AG04449 (cell line): Measurements from ENCODE around the gene GLTP.
"Not testable (repeated sequence)": the region's sequence is repeated elsewhere in the genome, so short reads cannot be mapped to it uniquely, and the experiment has no call there.

Experiments used
- CTCF ChIA-PET: fragments of 350-600 bp; formaldehyde crosslinking; extraction: SDS; loops from one replicate; lab custom pipeline; 2021; ENCODE audit warnings: antibody characterized with exemption; lab: Yijun Ruan, JAX
- POLR2A ChIA-PET: fragments of 400-600, 350-600 bp; formaldehyde crosslinking; extraction: SDS; loops from one replicate; lab custom pipeline; 2020; ENCODE audit warnings: antibody characterized with exemption, inconsistent platforms; lab: Yijun Ruan, JAX
- DNase-seq: peaks from one replicate; pipeline ENCODE4 v3.0.0-alpha.2; 2010; ENCODE audit warnings: low read depth, low spot score
- H3K4me3 ChIP-seq: 2 replicates; pipeline ENCODE4 v1.5.1; 2011; ENCODE audit warnings: low read depth, mild to moderate bottlenecking, control low read depth, low read length
- TF ChIP-seq, protein P1 (sequence below): IDR thresholded peaks from one replicate; pipeline ENCODE4 v1.5.1; 2011; ENCODE audit warnings: mild to moderate bottlenecking, moderate library complexity, low read length, control low read depth, inconsistent platforms; ENCODE audit not compliant: insufficient read depth; ENCODE audit errors: missing control alignments

Gene GLTP

DNA sequence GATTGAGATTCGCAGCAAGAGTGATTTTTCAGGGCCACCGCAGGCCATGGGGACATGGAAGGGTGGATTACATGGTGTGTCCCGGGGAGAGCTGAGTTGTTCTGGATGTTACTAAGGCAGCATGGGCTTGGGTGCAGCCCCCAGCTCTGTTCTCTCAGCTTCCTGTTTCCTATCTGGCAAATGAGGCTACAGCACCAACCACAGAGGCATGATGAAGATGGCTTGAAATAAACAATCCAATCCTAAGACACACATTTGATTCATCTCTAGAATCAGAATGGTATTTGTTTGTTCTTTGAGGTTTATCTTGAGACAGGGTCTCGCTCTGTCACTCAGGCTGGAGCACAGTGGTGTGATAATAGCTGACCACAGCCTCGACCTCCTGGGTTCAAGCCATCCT, 21.6 kb downstream of the GLTP start:
- H3K4me3 ChIP-seq: no peak overlapping the region
- POLR2A ChIA-PET: no interaction called here
- CTCF ChIA-PET: interaction anchor here (0.7 to 11.0 kb wide), 7 partner anchors 7 to 71 kb away, joined by 3 to 159 read pairs (median 7); no protein-coding TSS in a partner anchor
- DNase-seq: no peak
- TF ChIP-seq, protein P1, sequence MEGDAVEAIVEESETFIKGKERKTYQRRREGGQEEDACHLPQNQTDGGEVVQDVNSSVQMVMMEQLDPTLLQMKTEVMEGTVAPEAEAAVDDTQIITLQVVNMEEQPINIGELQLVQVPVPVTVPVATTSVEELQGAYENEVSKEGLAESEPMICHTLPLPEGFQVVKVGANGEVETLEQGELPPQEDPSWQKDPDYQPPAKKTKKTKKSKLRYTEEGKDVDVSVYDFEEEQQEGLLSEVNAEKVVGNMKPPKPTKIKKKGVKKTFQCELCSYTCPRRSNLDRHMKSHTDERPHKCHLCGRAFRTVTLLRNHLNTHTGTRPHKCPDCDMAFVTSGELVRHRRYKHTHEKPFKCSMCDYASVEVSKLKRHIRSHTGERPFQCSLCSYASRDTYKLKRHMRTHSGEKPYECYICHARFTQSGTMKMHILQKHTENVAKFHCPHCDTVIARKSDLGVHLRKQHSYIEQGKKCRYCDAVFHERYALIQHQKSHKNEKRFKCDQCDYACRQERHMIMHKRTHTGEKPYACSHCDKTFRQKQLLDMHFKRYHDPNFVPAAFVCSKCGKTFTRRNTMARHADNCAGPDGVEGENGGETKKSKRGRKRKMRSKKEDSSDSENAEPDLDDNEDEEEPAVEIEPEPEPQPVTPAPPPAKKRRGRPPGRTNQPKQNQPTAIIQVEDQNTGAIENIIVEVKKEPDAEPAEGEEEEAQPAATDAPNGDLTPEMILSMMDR: no peak

DNA sequence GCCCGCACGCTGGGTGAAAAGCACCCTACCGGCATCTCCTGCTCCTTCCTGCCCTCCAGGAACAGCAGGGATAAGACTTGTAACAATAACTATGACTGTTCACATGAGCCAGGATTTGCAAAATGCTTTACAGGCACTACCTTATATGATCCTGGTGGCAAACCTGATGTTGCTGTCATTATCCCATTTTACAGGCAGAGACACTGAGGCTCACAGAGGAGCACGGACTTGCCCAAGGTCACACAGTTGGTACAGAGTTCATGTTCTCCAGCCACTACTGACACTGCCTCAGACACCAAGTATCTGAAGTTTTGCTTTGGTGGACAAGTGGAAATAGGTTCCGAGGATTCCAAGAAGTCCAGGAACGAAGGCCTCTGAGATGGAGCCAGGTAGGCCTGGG, 22.6 kb downstream of the GLTP start:
- CTCF ChIA-PET: interaction anchor here (1.2 to 11.0 kb wide), 5 partner anchors 8 to 73 kb away, joined by 3 to 159 read pairs (median 57); partner anchors contain the start of gene TRPV4

DNA sequence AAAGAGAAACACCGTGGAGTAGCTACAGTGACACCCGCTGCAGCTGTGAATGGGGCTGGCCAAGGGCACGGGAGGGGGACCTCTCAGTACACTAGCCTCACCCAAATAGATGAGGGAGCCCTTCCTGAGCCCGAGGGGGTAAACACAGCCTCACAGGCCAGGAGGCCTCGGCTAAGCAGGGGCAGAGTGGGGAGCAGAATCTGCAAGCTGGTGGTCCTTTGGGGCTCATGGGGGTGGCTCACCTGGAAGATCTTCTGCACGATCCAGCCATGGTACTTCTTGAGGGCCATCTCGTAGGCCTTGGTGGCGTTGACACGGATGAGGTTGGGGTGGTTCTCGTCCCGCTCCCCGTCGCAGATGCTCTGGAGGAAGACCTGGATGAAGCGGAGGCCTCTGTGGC, 25.0 kb downstream of the GLTP start:
- POLR2A ChIA-PET: no interaction called here
- TF ChIP-seq, protein P1: no peak
- no peak overlapping the region for H3K4me3 ChIP-seq
- DNase-seq: no peak
- CTCF ChIA-PET: interaction anchor here (0.9 to 11.0 kb wide), 7 partner anchors 10 to 75 kb away, joined by 5 to 159 read pairs (median 41); no protein-coding TSS in a partner anchor

More for the DNA sequence above, 22.6 kb downstream of the GLTP start:
- H3K4me3 ChIP-seq: no peak overlapping the region
- DNase-seq: no peak
- POLR2A ChIA-PET: no interaction called here
- TF ChIP-seq, protein P1: no peak

DNA sequence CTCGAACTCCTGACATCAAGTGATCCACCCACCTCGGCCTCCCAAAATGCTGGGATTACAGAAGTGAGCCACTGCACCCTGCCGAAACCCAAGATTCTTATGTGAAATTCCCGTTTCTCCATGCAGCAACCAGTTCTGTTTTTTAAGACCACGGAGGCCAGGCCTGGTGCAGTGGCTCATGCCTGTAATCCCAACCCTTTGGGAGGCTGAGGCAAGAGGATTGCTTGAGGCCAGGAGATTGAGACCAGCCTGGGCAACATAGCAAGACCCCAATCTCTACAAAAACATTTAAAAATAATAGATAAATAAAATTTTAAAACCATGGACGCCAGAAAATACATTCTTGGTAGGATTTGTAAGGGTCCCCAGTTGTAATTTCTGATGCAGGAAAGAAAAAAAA, 29.8 kb downstream of the GLTP start:
- DNase-seq, H3K4me3 ChIP-seq, POLR2A ChIA-PET: not testable (repeated sequence)
- CTCF ChIA-PET: interaction anchor here (0.7 to 14.6 kb wide), 6 partner anchors 7 to 250 kb away, joined by 3 to 275 read pairs (median 116); partner anchors contain the start of gene TRPV4

DNA sequence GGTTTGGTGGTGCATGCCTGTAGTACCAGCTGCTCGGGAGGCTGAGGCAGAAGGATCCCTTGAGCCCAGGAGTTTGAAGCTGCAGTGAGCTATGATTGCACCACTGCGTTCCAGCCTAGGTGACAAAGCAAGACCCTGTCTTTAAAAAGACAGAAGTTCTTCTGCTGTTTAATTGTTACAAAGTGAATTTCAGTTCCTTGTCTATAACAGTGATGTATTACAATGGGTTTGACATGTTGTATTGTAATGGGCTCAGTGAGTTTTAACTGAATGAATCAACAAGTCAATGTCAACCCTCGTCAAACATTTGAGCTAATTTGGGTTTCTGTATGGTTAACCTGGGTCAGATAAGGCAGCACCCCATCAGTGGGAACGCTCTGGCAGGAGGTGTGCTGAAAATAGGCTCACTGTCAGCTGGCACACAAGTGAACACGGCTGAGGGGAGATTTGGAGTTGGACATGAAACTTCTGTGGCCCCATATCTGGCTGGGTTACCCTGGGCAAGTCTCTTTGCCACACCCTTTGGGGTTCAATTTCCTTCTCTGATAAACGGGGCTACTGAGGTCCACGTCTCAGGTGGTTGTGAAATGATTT, 33.1 kb downstream of the GLTP start:
- TF ChIP-seq, protein P1: no peak
- no peak overlapping the region for H3K4me3 ChIP-seq
- DNase-seq: no peak
- CTCF ChIA-PET: interaction anchor here (0.6 to 14.6 kb wide), 7 partner anchors 11 to 41 kb away, joined by 3 to 275 read pairs (median 3); partner anchors contain the start of gene TRPV4
- POLR2A ChIA-PET: interaction anchor here (0.6 kb wide), 1 partner anchor 19 kb away, joined by 4 read pairs; no protein-coding TSS in a partner anchor

DNA sequence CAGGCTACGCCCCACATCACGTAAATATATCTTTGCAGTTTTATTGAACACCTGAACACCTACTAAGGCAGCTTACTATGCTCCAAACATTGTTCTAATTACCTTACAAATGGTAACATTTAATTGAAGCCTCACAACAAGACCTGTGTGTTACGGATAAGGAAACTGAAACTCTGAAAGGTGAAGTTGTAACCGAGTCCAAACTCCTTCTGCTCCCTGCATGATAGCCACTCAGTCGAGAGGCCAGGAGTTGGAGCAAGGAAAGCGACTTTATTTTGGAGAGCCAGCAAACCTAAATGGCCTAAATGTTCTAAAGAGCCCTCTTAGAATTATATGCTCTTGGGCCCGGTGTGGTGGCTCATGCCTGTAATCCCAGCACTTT, 34.5 kb downstream of the GLTP start:
- no peak overlapping the region for H3K4me3 ChIP-seq
- TF ChIP-seq, protein P1: no peak
- ChIA-PET POLR2A (interaction anchor here (0.6 kb wide), 1 partner anchor 733 kb away, joined by 3 read pairs; no protein-coding TSS in a partner anchor), CTCF (interaction anchor here (0.5 to 14.6 kb wide), 40 partner anchors 7 to 418 kb away, joined by 3 to 275 read pairs (median 6); partner anchors contain the start of genes TCHP and TRPV4)
- no peak for DNase-seq
